Measurements from ENCODE around the gene SLC12A9. TPM values are rescaled to one million over a fixed set of nuclear protein-coding genes. Genes with fewer than 3 reads are reported as not detected.

Gene SLC12A9
- total and polyA plus RNA-seq, 2 of the 8 experiments (the other 6 are each of a cell fraction or from before 2014, with no cell fraction given) = 31.4 to 40.1 TPM

DNA sequence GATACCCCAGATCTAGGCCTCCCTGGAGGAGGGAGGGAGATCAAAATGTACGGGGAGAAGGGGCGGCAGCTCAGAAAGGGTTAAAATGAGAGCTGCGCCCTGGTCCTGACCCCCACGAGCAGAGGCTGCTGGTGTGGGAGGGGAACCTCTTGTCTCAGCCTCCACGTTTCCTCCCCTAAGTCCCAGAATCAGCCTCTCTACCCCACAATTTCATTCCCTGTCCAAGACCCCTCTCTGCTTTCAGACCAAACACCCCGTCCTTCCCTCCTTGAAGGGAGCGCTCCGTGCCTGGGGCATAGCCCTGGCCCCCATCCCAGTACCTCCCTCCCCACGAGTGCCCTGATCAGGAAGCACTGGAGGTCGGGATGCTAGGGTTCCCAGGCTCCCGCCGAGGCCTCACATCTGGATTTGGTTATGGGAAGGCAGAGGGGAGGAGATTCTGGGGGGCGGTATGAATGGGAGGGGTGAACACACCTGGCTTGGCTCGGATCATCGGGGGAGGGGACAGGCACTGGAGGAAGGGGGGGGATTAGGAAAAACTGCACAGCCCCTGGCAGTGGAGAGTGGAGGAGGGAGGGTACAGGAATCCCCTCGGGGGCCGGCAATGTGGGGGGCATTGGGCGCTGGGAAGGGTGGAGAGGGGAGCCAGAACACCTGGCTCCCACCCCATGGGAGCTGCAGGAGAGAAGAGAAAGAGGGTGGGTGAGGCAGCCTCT lies 27.9 kb upstream of the SLC12A9 start:
- Histone ChIP-seq H2BK120ac (replicated peaks; ENCODE audit: low read depth, low read length) (no peak overlapping the region), H4K5ac (ENCODE audit: insufficient read length, low read depth, low read length) (no peak overlapping the region), H3K23ac (ENCODE audit: insufficient read length) (no peak overlapping the region), H3K4ac (replicated peaks; ENCODE audit: insufficient read length, low read depth, low read length) (no peak overlapping the region), H2BK12ac (ENCODE audit: low read depth, low read length) (0 out of 2 replicates have a peak overlapping the region, but pooled peaks have one; percentile 27), H3K4me3 (ENCODE audit: extremely low read depth in 1 of 4, insufficient read depth in 2 of 4, low read depth in 3 of 4, low read length in 4 of 4) (peak overlapping the region; percentile 88 to 100 (median 92); a peak in 5 of 8 replicates), H2AK5ac (ENCODE audit: low read depth, low read length) (no peak overlapping the region), H3K27ac (ENCODE audit: low read depth, low read length) (no peak overlapping the region), H3K4me1 (replicated peaks in 1 of 4; ENCODE audit: control insufficient read depth in 3 of 4, insufficient read depth in 4 of 4, low read length in 3 of 4) (peaks cover 0 to 13% (median 10%) of the 10 kb centered on the region in 4 experiments; a peak in 6 of 7 replicates), H3K79me1 (ENCODE audit: low read depth, low read length) (peaks cover 5% of the 10 kb centered on the region; the same call in 1 of the 2 replicates), H4K20me1 (replicated peaks in 1 of 2; ENCODE audit: control insufficient read depth in 1 of 2, insufficient read depth in 2 of 2, low read length in 2 of 2) (peaks cover 14 to 25% of the 10 kb centered on the region in 2 experiments), H2BK20ac (ENCODE audit: low read length) (no peak overlapping the region), H3K9ac (replicated peaks in 1 of 4; ENCODE audit: extremely low read depth in 1 of 4, low read depth in 3 of 4, low read length in 3 of 4) (no peak overlapping the region), H3K56ac (replicated peaks; ENCODE audit: insufficient read length, low read depth, low read length) (no peak overlapping the region), H3K79me2 (ENCODE audit: control insufficient read depth in 1 of 2, insufficient read depth in 2 of 2, low read length in 2 of 2) (peaks cover 7 to 38% of the 10 kb centered on the region in 2 experiments), H2BK15ac (ENCODE audit: low read length) (no peak overlapping the region), H3K36me3 (ENCODE audit: control insufficient read depth in 2 of 4, insufficient read depth in 4 of 4, low read length in 3 of 4) (peaks cover 23 to 41% (median 34%) of the 10 kb centered on the region in 4 experiments; a peak in 7 of 8 replicates), H2BK5ac (ENCODE audit: low read depth, low read length) (0 out of 2 replicates have a peak overlapping the region, but pooled peaks have one; percentile 35), H3K27me3 (replicated peaks in 1 of 4; ENCODE audit: control insufficient read depth in 3 of 4, extremely low read depth in 1 of 4, insufficient read depth in 3 of 4, low read length in 3 of 4) (no peaks in the 10 kb centered on the region), H2AFZ (ENCODE audit: low read length) (no peak overlapping the region), H3K4me2 (ENCODE audit: insufficient read depth in 1 of 2, low read depth in 2 of 2, low read length in 2 of 2) (peak overlapping the region; percentile 90 to 92), H4K91ac (replicated peaks; ENCODE audit: insufficient read length, low read length) (no peak overlapping the region), H4K8ac (ENCODE audit: extremely low read depth, insufficient read depth, low read length) (no peak overlapping the region; the same call in 1 of the 2 replicates), H3K23me2 (ENCODE audit: low read depth, low read length) (peaks cover 15% of the 10 kb centered on the region; the same call in 1 of the 2 replicates), H3K18ac (ENCODE audit: extremely low read depth, low read length) (no peak overlapping the region), H3K9me3 (ENCODE audit: insufficient read depth in 2 of 2, low read depth in 1 of 2, low read length in 1 of 2) (no peaks in the 10 kb centered on the region), H3K14ac (ENCODE audit: insufficient read length) (no peak overlapping the region)
- ChIA-PET POLR2A (ENCODE audit: partially characterized antibody) (interaction anchor here (1.1 to 6.5 kb wide), 9 partner anchors 8 to 120 kb away, joined by 3 to 76 read pairs (median 5); partner anchors contain the start of genes POP7, SLC12A9 and SRRT), CTCF (ENCODE audit: partially characterized antibody) (interaction anchor here (0.6 to 5.2 kb wide), 9 partner anchors 9 to 119 kb away, joined by 3 to 48 read pairs (median 5); partner anchors contain the start of genes POP7 and SLC12A9)
- DNase-seq (ENCODE audit: low read depth in 1 of 2, low spot score in 2 of 2) (no peak), FAIRE-seq (no peak)
- 89% methylated on average over 10 of the region's 18 CpGs; no CpG with 5 or more reads in 1 of the 2 experiments for WGBS, 2 experiments (ENCODE audit: extremely low coverage in 1 of 2, insufficient coverage in 1 of 2, insufficient read length in 1 of 2, insufficient replicate concordance in 2 of 2, low coverage in 1 of 2, low lambda C conversion rate in 2 of 2, missing lambda C conversion rate in 1 of 2)
- TF ChIP-seq MAX (IDR thresholded peaks at IDR 0.05) = no peak
- no peak for TF ChIP-seq SAP30 (IDR thresholded peaks at IDR 0.05; ENCODE audit: insufficient read depth, insufficient replicate concordance, low read length)
- no peak for TF ChIP-seq CREB1 (IDR thresholded peaks at IDR 0.05)
- no peak for TF ChIP-seq POLR2AphosphoS5 (IDR thresholded peaks at IDR 0.05; ENCODE audit: low read depth, low read length)
- TF ChIP-seq RBBP5 (IDR thresholded peaks at IDR 0.05; ENCODE audit: borderline replicate concordance, low read depth, low read length) = no peak
- no peak for TF ChIP-seq CHD1 (IDR thresholded peaks at IDR 0.05; ENCODE audit: low read depth, low read length)
- no peak for TF ChIP-seq HDAC2 (IDR thresholded peaks at IDR 0.05; ENCODE audit: borderline replicate concordance in 1 of 2, low read depth in 2 of 2, low read length in 2 of 2)
- TF ChIP-seq ASH2L (IDR thresholded peaks at IDR 0.05; ENCODE audit: low read length) = no peak
- no peak for TF ChIP-seq SP2 (IDR thresholded peaks at IDR 0.05; ENCODE audit: low read length)
